Left colon (tissue), 2 donors: ENCODE measurements around the gene SLC9A6. TPM values are rescaled to one million over a fixed set of nuclear protein-coding genes. Genes with fewer than 3 reads are reported as not detected.
A peak's percentile ranks its signal among the peaks of the same experiment; 100 is the strongest.

Experiments used
- ATAC-seq: fragments of 200-7000 bp; cut with Tn5 transposase; one replicate; pipeline ENCODE4 v1.9.1; 2020; ENCODE audit warnings: mild to moderate bottlenecking, moderate library complexity
- DNase-seq, 2 donors: peaks; one replicate each; pipeline ENCODE4 v3.0.0-alpha.2; 2020
- intact Hi-C, 2 donors: fragments of 100-400 bp; cut with DNase I in 1 of 2; cut with micrococcal nuclease in 1 of 2; formaldehyde crosslinking; loops; one replicate each; pipeline versions ENCODE4 v1.11.2 to v1.14.0; 2022; cut with DNase I, micrococcal nuclease
- total RNA-seq, 2 donors: library from RNA; stranded (reverse); fragmentation: NEBNext Ultra II Directional; extraction: Animal tissue kit (Norgen Biotek cat#: 25700); gene quantifications; one replicate each; pipeline ENCODE4 v1.2.1, GENCODE V29; 2021
- donor health status: DM: no; HTN: no; CAD: no.
- donor health status: DM: yes; HTN: yes; CAD: no.

The SLC9A6 gene
- total RNA-seq, 2 donors from 2014 or later: 13.1 to 17.3 TPM

GRCh38 chrX:136021903-136022302 lies 36.7 kb downstream of the SLC9A6 start:
- intact Hi-C loops: loop anchor here in 1 of 2 donors (10.0 kb wide), 1 partner anchor 193 kb away; no protein-coding TSS in a partner anchor
- DNase-seq: no peak
- no peak for ATAC-seq

DNA sequence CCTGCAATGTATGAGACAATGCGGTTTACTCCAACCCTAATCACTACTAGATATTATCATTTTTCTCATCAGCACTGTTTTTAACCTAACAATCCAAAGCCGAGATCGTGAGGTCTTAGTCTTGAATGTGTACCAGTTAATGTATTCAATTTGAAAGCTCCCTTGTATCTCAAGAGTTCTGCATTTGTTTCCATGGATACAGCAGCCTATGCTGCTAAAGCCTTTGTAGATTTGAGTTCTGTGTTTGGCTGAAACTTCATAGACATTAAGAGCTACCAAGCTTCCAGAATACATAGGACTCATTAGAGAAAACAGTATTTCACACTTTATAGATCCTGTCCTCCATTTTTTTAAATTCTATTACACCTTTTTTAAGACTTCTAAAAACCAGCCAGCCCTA lies 39.9 kb downstream of the SLC9A6 start:
- intact Hi-C loops: loop anchor here in 1 of 2 donors (5.0 to 10.0 kb wide), 2 partner anchors 190 to 242 kb away; no protein-coding TSS in a partner anchor
- no peak for DNase-seq
- no peak for ATAC-seq

DNA sequence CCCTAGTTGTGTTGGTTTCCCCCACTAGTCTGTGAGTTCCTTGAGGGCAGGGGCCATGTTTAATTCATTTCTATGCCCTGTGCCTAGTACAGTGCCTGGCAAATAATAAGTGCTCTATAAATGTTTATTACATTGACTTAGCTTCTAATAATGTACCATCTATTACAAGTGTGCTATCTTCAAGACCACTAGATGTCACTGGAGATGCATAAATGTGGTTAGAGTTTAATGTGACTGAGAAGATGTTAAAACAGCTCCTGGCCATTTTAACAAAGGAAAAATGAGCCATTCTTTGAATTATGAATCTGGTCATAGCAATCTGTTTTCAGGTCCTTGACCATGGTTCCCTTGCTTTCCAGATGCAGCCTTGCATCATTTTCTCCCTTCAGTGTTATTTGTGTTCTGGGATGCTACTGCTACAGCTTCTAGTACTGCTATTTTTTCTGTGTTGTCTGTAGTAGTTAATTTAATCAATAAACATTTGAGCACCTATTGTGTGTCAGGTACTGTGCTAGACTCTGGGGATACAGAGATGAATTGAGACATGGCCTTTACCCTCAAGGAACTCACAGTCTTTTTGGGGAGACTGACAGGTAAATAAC lies 43.2 kb downstream of the SLC9A6 start:
- DNase-seq (no peak), ATAC-seq (peak; percentile 64)
- intact Hi-C loops: loop anchor here in 1 of 2 donors (5.0 to 10.0 kb wide), 2 partner anchors 186 to 239 kb away; no protein-coding TSS in a partner anchor

- DNase-seq: no peak
- intact Hi-C loops: loop anchor here in 1 of 2 donors (5.0 to 10.0 kb wide), 3 partner anchors 125 to 238 kb away; no protein-coding TSS in a partner anchor
- no peak for ATAC-seq
Observed at GRCh38 chrX:136029766-136030165, 44.5 kb downstream of the SLC9A6 start.

DNA sequence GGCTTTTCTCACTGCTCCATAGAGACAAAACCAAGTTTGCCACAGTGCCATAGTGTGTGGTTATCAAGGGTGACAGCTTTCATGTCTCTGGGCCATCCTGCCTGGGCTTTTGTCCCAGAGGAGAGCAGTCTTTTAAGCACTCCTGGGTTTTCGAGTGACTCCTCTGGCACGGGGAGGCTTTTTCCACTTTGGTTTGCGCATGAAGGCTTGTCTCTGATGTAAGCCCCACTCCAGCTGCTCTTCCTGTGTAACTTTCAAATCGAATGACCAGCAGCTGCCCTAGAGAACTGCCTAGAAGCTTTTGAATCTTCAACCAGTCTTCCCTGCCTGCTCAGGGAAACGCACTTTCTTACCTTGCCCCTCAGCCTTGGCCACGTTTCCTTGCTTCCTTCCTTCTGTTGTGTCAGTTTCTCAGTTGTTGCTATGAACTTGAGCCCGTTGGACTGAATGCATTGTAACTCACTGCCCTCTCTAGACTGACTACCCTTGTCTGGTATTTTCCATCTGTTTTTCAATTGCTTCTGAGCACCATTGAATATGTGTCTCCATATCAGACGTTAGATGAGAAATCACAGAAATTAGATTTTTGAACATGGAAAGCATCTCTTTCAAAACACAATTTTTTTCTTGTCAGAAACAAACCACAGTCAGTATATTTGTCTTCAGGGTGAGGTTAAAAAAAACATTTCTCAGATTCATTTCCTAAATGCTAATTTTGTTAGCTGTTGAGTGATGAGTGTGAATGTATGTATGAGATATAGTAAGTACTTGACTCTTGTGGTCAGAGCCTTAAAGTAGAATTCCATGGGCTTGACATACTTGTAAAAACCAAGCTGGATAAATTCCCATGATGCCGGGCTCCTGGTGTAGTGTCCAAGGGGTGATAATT lies 45.3 kb downstream of the SLC9A6 start:
- peak; percentile 9 to 41 for DNase-seq
- ATAC-seq: no peak
- intact Hi-C loops: loop anchor here in 1 of 2 donors (10.0 kb wide), 1 partner anchor 124 kb away; no protein-coding TSS in a partner anchor

DNA sequence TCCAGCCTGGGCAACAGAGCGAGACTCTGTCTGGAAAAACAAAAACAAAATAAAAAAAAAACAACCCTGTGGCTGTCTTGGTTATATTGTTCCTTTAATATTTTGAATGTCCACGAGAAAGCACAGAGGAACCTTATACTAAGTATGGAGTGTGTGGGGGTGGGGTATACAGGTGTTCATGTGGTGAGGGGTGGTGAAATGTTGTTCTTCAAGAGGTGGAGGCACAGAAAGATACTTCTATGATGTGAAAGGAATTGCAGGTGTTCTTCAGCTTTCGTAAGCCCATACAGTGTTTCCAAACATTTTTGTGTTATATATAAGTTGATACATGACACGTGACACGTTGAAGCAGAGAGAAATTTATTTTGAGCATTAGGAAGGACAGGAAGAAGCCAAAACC lies 46.4 kb downstream of the SLC9A6 start:
- intact Hi-C loops: loop anchor here in 1 of 2 donors (10.0 kb wide), 1 partner anchor 123 kb away; no protein-coding TSS in a partner anchor
- DNase-seq: no peak

DNA sequence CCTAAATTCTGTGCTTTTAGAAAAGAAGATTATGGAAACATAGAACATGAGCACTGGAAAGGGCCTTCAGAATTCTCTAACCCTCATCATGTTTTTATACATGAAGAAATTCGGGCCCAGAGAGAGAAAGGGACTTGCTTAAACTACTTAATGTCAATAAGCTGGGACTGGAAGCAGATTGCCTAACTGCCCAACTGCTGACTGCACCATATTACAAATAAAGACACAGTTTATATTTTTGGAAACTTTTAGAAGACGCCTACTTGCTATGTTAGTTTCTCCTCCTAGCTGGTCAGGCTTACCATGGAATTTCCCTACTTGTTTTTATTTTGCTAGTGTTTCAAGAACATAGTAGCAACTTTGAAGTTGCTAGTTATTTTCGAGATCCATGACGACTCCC lies 47.1 kb downstream of the SLC9A6 start:
- ATAC-seq (no peak), DNase-seq (no peak)
- intact Hi-C loops: loop anchor here in 1 of 2 donors (10.0 kb wide), 1 partner anchor 122 kb away; no protein-coding TSS in a partner anchor

More for the DNA sequence above, 46.4 kb downstream of the SLC9A6 start:
- ATAC-seq: no peak

- DNase-seq: no peak
- no peak for ATAC-seq
- intact Hi-C loops: loop anchor here in 1 of 2 donors (10.0 kb wide), 1 partner anchor 120 kb away; no protein-coding TSS in a partner anchor
Observed at GRCh38 chrX:136034668-136035067, 49.4 kb downstream of the SLC9A6 start.

- ATAC-seq (no peak), DNase-seq (no peak)
- intact Hi-C loops: loop anchor here in 1 of 2 donors (10.0 kb wide), 1 partner anchor 119 kb away; no protein-coding TSS in a partner anchor
Observed at GRCh38 chrX:136035663-136036062, 50.4 kb downstream of the SLC9A6 start.

GRCh38 chrX:136039485-136039884 lies 54.2 kb downstream of the SLC9A6 start:
- no peak for ATAC-seq
- intact Hi-C loops: loop anchor here in 1 of 2 donors (10.0 kb wide), 1 partner anchor 115 kb away; no protein-coding TSS in a partner anchor
- no peak for DNase-seq

DNA sequence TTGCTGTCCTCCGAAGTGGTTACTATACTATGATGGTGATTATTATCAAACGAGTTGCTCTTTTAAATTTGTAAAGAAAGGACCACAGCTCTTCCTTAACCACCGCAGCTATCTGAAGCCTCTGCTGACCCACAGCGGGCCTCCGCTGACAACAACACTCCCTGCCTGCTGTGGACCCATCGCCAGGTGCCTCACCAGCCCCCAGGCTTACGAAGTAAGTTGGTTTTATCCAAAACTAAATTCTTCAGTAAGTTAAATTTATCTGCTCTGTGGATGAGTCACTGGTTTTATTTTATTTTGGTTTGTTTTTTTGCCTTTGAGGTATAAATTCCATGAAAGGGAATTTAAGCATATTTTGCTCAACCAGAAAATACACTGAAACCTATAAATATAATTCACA lies 54.7 kb downstream of the SLC9A6 start:
- ATAC-seq (no peak), DNase-seq (no peak)
- intact Hi-C loops: loop anchor here in 1 of 2 donors (10.0 kb wide), 1 partner anchor 115 kb away; no protein-coding TSS in a partner anchor

DNA sequence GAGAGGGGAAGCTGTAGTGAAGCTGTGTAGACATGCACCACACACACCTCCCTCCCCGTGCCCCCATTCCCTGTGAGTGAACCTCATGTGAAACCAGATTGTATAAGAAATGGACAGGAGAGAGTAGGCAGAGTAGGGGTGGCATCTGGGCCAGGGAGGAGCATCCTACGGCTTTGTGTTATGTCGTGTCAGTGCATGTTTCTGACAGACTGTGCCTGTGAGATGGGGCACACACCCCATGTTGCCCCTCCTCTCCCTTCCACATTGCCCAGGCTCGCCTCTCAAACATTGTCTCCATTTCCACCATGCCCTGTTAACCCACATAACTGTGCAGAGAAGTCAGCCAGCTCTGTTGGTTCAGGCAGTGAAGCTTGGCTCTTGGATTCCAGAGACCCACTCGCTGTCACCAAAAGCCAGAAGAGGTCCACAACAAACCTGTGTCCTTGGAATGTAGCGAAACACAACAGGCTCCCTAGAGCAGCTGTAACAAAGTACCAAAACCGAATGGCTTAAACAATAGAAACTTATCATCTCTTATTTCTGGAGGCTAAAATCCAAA lies 56.1 kb downstream of the SLC9A6 start:
- ATAC-seq (no peak), DNase-seq (no peak)
- intact Hi-C loops: no loop called here

DNA sequence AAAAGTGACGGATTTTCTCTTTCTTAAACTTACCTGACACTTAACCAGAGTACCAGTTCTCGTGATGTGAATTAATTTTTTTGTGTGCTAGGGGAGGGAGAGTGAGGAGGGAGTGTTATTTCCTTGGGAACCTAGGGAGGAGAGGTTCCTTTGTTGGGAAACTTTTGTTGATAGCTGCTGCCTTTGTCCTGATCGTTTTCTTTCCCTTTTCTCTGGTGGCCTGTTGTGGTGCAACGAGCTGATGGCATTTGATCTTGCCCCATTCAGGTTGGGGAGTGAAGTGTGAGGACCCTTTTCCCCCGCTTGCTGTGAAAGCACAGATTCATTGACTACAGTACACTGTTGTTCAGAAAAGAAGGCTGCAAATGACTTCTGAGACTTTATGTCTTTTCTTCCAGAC lies 59.8 kb downstream of the SLC9A6 start:
- ATAC-seq (no peak), DNase-seq (no peak)
- intact Hi-C loops: no loop called here

- ATAC-seq: peak; percentile 18
- DNase-seq: no peak
- intact Hi-C loops: no loop called here
Observed at GRCh38 chrX:136046295-136047015, 61.2 kb downstream of the SLC9A6 start.

- ATAC-seq: no peak
- intact Hi-C loops: no loop called here
- DNase-seq: no peak
Observed at GRCh38 chrX:136047016-136047642, 61.9 kb downstream of the SLC9A6 start.

GRCh38 chrX:136047969-136048368 lies 62.7 kb downstream of the SLC9A6 start:
- ATAC-seq: no peak
- intact Hi-C loops: no loop called here
- no peak for DNase-seq

DNA sequence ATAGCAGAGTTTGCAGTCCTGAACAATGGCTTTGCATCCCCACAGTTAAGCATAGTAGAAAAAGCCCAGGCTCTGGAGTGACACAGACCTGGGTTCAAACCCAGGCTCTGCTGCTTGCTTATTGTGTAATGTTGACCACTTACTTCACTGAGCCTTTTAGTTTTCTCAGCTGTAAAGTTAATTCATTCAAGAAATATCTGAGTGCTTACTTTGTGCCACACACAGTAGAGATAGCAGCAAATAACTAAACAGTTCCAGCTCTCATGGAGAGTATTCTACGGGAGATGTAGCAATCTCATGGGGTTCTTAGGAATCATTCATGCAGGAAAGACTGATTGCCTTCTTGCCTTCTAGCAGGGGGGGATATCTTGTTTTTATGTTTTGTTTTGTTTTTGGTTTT lies 63.2 kb downstream of the SLC9A6 start:
- intact Hi-C loops: no loop called here
- ATAC-seq (no peak), DNase-seq (no peak)

DNA sequence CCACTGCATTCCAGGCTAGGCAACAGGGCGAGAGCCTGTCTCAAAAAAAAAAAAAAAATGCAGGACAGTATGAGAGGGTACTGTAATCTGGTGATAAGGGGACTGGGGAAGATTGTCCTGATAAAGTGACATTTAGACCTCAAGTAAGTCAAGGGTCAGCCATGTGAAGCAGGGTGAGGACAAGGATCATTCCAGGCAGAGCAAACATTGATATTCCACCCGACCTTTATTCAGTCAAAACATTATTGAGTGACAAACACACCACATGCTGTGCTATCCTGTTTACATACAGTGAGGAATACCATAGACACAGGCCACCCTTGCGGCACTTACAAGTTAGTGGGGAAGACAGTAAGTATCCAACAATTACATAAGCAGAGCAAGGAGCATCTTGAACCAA lies 64.4 kb downstream of the SLC9A6 start:
- DNase-seq (no peak), ATAC-seq (no peak)
- intact Hi-C loops: no loop called here
